Left ventricle myocardium superior (tissue), 1 donor: ENCODE data around the gene MYO15A. TPM values are rescaled to one million over a fixed set of nuclear protein-coding genes. Genes with fewer than 3 reads are reported as not detected.

Experiments
- ATAC-seq: fragments of 200-7000 bp; cut with Tn5 transposase; one replicate; pipeline ENCODE4 v1.9.1; 2020; ENCODE audit warnings: mild to moderate bottlenecking, moderate library complexity
- DNase-seq: peaks from one replicate; pipeline ENCODE4 v3.0.0-alpha.2; 2020
- intact Hi-C: fragments of 100-400 bp; cut with micrococcal nuclease; formaldehyde crosslinking; loops from one replicate; pipeline ENCODE4 v1.11.0; 2022
- total RNA-seq: library from RNA; stranded (reverse); fragmentation: NEBNext Ultra II Directional; extraction: Animal tissue kit (Norgen Biotek cat#: 25700); gene quantifications from one replicate; pipeline ENCODE4 v1.2.1, GENCODE V29; 2021
- donor health status: DM: no; HTN: yes; CAD: no; lungs with severe emphysema.

MYO15A gene
- total RNA-seq, 1 donor from 2014 or later = 0.45 TPM

DNA sequence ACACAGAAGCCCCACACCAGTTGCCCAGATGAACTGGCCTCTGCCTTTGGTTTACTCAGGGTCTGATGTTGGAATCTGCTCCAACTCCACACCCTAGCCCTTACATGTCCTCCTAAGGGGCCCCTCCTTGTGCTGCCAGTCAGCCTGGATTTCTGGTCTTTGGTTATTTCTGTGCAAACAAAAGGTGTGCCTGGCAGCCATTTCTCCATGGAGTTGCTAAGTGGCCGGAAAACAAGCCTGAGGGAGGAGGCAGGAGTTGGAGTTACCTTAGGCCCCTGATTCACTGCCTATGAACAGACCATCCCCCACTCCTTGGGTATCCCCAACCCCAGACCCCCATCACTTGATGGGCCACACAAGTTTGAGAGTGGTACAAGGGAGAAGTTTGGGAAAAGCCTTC is 70.6 kb downstream of the MYO15A start:
- intact Hi-C loops = no loop called here
- no peak for ATAC-seq
- peak; percentile 4 for DNase-seq

- peak; percentile 2 for DNase-seq
- intact Hi-C loops = no loop called here
- no peak for ATAC-seq
These were observed 71.2 kb downstream of the MYO15A start for GRCh38 chr17:18179804-18180203.

DNA sequence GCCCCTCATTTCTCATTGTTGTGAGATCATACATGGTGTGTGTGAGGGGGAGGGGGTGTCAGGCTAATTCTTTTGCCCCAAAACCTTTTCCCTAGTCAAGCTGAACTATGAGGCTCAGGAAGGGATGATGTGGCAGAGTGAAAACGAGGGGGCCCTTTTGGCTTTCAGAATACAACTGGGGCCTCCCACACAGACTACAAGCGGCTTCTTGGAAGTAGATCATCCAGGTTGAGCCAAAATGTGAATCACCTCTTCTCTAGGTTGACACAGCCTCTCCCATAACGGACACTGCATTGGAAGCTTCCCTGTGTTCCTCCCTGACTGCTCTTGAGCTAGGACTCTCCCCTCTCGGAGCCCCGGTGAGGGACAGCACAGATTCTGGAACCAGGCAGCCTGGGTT is 72.8 kb downstream of the MYO15A start:
- no peak for ATAC-seq
- intact Hi-C loops = no loop called here
- no peak for DNase-seq

DNA sequence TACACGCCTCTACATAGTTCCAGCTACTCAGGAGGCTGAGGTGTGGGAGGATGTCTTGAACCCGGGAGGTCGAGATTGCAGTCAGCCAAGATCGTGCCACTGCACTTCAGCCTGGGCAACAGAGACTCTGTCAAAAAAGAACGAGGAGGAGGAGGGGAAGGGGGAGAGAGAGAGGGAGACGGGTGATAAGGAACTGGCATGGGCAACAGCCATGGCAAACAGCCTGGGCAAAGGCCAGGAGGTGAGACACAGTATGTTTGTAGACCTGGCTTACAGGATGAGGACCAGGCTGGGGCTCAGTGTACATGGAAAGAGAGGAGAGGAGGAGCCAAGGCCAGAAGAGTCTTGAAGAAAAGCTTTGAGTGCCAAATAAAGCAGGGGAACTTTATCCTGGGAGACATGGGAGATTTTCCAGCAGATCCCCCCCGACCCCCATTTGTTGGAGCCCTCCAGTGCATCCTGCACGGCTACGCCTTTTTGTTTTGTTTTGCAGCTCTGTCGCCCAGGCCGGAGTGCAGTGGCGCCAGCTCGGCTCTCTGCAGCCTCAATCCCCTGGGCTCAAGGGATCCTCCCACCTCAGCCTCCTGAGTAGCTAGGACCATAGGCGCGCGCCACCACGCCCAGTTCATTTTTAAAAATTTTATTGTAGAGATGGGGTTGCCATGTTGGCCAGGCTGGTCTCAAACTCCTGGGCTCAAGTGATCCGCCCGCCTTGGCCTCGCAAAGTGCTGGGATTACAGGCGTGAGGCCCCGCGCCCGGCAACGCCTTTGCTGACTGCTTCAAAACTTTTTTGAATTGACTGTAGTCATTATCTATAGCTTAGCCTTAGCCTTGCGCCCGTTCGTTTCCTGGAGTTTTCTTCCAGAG is 73.8 kb downstream of the MYO15A start:
- ATAC-seq (peak; percentile 33), DNase-seq (peak; percentile 71)
- intact Hi-C loops = no loop called here

DNA sequence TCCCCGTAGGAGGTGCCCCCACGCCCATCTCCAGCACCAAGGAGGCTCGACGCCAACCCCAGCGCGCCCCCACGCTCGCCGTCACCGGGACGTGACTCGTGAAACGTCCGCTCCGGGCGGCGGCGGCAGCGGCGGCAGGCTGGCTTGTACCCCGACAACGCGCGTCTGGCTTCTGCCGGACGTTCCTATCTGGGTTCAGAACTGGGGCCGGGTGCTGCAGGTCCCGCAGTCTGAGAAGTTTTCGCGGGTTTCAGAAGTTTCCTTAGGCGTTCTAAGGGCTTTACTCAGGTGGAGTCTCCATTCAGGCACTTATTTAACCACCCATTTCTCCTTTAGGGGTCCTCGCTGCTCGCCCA is 74.4 kb downstream of the MYO15A start:
- intact Hi-C loops = no loop called here

GRCh38 chr17:18183334-18184142 is 75.0 kb downstream of the MYO15A start, which contains the start of gene ALKBH5:
Gene ALKBH5, plus strand, starts transcription at chr17:18183828. Its CDS starts 416 bp downstream, at chr17:18184244.
- ATAC-seq = peak; percentile 90
- intact Hi-C loops = no loop called here
- peak; percentile 97 for DNase-seq

More for the DNA sequence above, 74.4 kb downstream of the MYO15A start:
- DNase-seq (peak; percentile 94), ATAC-seq (peak; percentile 66)

DNA sequence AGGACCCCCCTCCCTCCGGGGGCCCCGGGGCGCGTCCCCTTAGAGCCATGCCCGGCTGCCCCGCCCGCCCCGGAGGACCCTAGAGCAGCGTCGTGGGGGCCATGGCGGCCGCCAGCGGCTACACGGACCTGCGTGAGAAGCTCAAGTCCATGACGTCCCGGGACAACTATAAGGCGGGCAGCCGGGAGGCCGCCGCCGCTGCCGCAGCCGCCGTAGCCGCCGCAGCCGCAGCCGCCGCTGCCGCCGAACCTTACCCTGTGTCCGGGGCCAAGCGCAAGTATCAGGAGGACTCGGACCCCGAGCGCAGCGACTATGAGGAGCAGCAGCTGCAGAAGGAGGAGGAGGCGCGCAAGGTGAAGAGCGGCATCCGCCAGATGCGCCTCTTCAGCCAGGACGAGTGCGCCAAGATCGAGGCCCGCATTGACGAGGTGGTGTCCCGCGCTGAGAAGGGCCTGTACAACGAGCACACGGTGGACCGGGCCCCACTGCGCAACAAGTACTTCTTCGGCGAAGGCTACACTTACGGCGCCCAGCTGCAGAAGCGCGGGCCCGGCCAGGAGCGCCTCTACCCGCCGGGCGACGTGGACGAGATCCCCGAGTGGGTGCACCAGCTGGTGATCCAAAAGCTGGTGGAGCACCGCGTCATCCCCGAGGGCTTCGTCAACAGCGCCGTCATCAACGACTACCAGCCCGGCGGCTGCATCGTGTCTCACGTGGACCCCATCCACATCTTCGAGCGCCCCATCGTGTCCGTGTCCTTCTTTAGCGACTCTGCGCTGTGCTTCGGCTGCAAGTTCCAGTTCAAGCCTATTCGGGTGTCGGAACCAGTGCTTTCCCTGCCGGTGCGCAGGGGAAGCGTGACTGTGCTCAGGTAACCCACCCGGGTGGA is 75.8 kb downstream of the MYO15A start:
- ATAC-seq (peak; percentile 6), DNase-seq (peak; percentile 68)
- intact Hi-C loops = no loop called here

GRCh38 chr17:18185391-18185790 is 76.8 kb downstream of the MYO15A start:
- no peak for ATAC-seq
- DNase-seq = no peak
- intact Hi-C loops = no loop called here

- intact Hi-C loops = no loop called here
- DNase-seq (no peak), ATAC-seq (no peak)
These were observed 77.5 kb downstream of the MYO15A start for GRCh38 chr17:18185832-18186626.

GRCh38 chr17:18186627-18186982 is 78.0 kb downstream of the MYO15A start:
- ATAC-seq = no peak
- DNase-seq = no peak
- intact Hi-C loops = no loop called here

- ATAC-seq (no peak), DNase-seq (no peak)
- intact Hi-C loops = no loop called here
These were observed 78.7 kb downstream of the MYO15A start for GRCh38 chr17:18187226-18187625.

GRCh38 chr17:18187821-18188761 is 79.5 kb downstream of the MYO15A start:
- ATAC-seq (peak; percentile 16), DNase-seq (peak; percentile 67)
- intact Hi-C loops = no loop called here

GRCh38 chr17:18190628-18191235 is 82.2 kb downstream of the MYO15A start:
- intact Hi-C loops = no loop called here
- no peak for DNase-seq
- ATAC-seq = no peak

DNA sequence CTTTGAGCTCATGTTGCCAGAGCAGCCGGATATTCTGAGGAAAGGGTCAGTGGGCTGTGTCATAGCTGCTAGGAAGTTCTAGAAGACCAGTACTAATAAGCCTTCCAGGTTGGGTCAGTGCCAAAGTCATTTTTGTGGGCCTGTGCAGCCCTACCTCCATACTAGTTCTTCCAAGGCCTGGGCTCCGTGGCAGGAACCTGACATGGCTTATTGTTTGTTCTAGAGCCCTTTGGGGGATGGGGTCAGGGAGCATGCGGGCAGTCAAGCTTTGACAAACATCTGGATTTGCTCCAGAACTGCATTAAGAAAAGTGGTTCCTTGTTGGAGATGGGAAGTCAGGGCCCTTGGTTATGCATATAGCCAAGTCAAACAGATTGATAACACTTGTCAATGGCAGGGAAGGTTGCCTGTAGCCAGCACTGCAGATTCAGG is 82.7 kb downstream of the MYO15A start:
- intact Hi-C loops = no loop called here
- ATAC-seq (peak; percentile 13), DNase-seq (peak; percentile 38)

GRCh38 chr17:18191967-18192366 is 83.4 kb downstream of the MYO15A start:
- no peak for DNase-seq
- peak; percentile 19 for ATAC-seq
- intact Hi-C loops = no loop called here

DNA sequence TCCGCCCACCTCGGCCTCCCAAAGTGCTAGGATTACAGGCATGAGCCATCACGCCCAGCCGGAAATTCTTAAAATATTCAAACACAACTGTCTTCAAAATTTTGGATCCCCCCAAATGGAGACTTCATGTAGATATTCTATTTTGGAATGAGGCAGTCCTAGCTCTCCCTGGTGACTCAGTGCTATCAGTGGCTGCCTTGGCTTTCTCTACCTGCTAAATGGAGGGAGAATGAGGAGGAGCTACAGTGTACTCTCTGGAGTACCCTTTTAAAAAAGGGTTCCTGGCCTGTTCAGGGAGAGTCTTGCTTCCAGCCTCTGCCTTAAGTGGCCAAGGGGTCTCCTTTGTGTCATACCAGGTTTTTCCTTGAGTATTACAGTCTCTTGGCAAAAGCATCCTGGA is 85.8 kb downstream of the MYO15A start:
- ATAC-seq (peak; percentile 43), DNase-seq (no peak)
- intact Hi-C loops = no loop called here

GRCh38 chr17:18194804-18195203 is 86.2 kb downstream of the MYO15A start:
- intact Hi-C loops = no loop called here
- DNase-seq (no peak), ATAC-seq (no peak)
